ENCODE results near the gene TWIST2.

TWIST2 gene

GRCh38 chr2:238905644-238906043 is 57.8 kb downstream of the TWIST2 start:
- H3K27me3 ChIP-seq (ENCODE audit: insufficient read depth, low read length), result no peaks in the 10 kb centered on the region
- TF ChIP-seq, protein P1, sequence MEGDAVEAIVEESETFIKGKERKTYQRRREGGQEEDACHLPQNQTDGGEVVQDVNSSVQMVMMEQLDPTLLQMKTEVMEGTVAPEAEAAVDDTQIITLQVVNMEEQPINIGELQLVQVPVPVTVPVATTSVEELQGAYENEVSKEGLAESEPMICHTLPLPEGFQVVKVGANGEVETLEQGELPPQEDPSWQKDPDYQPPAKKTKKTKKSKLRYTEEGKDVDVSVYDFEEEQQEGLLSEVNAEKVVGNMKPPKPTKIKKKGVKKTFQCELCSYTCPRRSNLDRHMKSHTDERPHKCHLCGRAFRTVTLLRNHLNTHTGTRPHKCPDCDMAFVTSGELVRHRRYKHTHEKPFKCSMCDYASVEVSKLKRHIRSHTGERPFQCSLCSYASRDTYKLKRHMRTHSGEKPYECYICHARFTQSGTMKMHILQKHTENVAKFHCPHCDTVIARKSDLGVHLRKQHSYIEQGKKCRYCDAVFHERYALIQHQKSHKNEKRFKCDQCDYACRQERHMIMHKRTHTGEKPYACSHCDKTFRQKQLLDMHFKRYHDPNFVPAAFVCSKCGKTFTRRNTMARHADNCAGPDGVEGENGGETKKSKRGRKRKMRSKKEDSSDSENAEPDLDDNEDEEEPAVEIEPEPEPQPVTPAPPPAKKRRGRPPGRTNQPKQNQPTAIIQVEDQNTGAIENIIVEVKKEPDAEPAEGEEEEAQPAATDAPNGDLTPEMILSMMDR (IDR thresholded peaks at IDR 0.05; ENCODE audit: low read length), result no peak
- no peak for TF ChIP-seq EZH2 (IDR thresholded peaks at IDR 0.05; ENCODE audit: borderline replicate concordance, low read length)
- H3F3A ChIP-seq (ENCODE audit: insufficient read depth, low read length), result no peaks in the 10 kb centered on the region
- no peak overlapping the region for H2AFZ ChIP-seq (ENCODE audit: low read length)
- H3K4me1 ChIP-seq (ENCODE audit: insufficient read depth, low read length, severe bottlenecking), result no peaks in the 10 kb centered on the region
- H4K20me1 ChIP-seq (ENCODE audit: insufficient read depth, low read length), result no peaks in the 10 kb centered on the region
- H3K36me3 ChIP-seq (ENCODE audit: insufficient read depth, low read length), result no peaks in the 10 kb centered on the region
- H3K4me3 ChIP-seq (ENCODE audit: low read depth, low read length, poor library complexity, severe bottlenecking), result no peak overlapping the region
- H3K79me2 ChIP-seq (ENCODE audit: insufficient read depth, low read length), result no peaks in the 10 kb centered on the region
- H3K9ac ChIP-seq (ENCODE audit: low read length), result no peak overlapping the region
- no peaks in the 10 kb centered on the region for H3K9me2 ChIP-seq (ENCODE audit: low read depth, low read length)
- H3K27ac ChIP-seq (ENCODE audit: low read depth, low read length, poor library complexity, severe bottlenecking), result no peak overlapping the region
- H3K9me3 ChIP-seq (ENCODE audit: low read length), result no peaks in the 10 kb centered on the region
- H3K4me2 ChIP-seq (ENCODE audit: low read length), result no peak overlapping the region

- Histone ChIP-seq H4K20me1 (ENCODE audit: insufficient read depth, low read length) (no peaks in the 10 kb centered on the region), H3K9me3 (ENCODE audit: low read length) (no peaks in the 10 kb centered on the region), H3K27ac (ENCODE audit: low read depth, low read length, poor library complexity, severe bottlenecking) (no peak overlapping the region), H3K27me3 (ENCODE audit: insufficient read depth, low read length) (no peaks in the 10 kb centered on the region), H3K9ac (ENCODE audit: low read length) (no peak overlapping the region), H3K4me2 (ENCODE audit: low read length) (no peak overlapping the region), H3K4me3 (ENCODE audit: low read depth, low read length, poor library complexity, severe bottlenecking) (no peak overlapping the region), H3F3A (ENCODE audit: insufficient read depth, low read length) (no peaks in the 10 kb centered on the region), H3K9me2 (ENCODE audit: low read depth, low read length) (no peaks in the 10 kb centered on the region), H3K79me2 (ENCODE audit: insufficient read depth, low read length) (no peaks in the 10 kb centered on the region), H3K36me3 (ENCODE audit: insufficient read depth, low read length) (no peaks in the 10 kb centered on the region), H3K4me1 (ENCODE audit: insufficient read depth, low read length, severe bottlenecking) (no peaks in the 10 kb centered on the region), H2AFZ (ENCODE audit: low read length) (no peak overlapping the region)
- TF ChIP-seq, protein P1 (IDR thresholded peaks at IDR 0.05; ENCODE audit: low read length), result no peak
These were observed 58.5 kb downstream of the TWIST2 start for GRCh38 chr2:238906254-238906935.

DNA sequence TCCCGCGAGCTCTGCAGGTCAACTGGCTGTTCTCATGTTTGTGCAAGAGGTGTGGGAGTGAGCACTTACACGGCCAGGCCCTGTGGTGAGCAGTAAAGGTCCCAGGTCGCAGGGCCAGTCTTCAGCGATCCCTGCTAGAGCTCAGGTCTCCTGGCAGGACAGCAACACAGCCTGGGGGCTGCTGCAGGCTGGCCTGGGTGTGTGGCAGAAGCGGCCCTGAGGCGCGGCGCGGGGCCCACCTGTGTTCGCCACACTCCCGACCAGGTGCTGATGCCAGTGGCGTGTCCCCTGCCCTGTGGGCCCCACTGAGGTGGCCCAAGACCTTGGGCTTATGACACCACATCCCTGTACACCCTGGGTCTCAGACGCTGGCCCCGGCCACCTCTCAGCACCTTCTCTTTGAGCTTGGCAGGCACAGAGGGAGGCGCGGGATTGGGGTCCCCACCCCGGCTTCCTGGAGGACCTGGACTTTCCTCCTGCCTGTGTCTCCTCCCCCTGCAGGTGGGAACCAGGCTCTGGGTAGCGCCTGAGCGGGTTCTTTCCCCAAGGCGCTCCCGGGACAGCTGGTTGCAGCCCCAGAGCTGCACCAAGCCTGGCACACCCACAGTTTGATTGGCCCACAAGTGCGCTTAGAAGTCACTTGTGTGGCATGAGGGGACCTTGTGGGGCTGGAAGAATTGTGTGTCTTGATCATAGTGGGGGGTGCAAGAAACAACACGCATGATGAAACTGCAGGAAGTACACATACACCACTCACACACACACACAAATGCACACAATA is 59.2 kb downstream of the TWIST2 start:
- no peak overlapping the region for H3K9ac ChIP-seq (ENCODE audit: low read length)
- H3K4me2 ChIP-seq (ENCODE audit: low read length), result no peak overlapping the region
- H2AFZ ChIP-seq (ENCODE audit: low read length), result no peak overlapping the region
- H3K9me2 ChIP-seq (ENCODE audit: low read depth, low read length), result no peaks in the 10 kb centered on the region
- no peaks in the 10 kb centered on the region for H3K36me3 ChIP-seq (ENCODE audit: insufficient read depth, low read length)
- H3K27me3 ChIP-seq (ENCODE audit: insufficient read depth, low read length), result no peaks in the 10 kb centered on the region
- no peaks in the 10 kb centered on the region for H3K79me2 ChIP-seq (ENCODE audit: insufficient read depth, low read length)
- TF ChIP-seq EZH2 (IDR thresholded peaks at IDR 0.05; ENCODE audit: borderline replicate concordance, low read length), result no peak
- TF ChIP-seq, protein P1 (IDR thresholded peaks at IDR 0.05; ENCODE audit: low read length), result no peak
- no peaks in the 10 kb centered on the region for H3F3A ChIP-seq (ENCODE audit: insufficient read depth, low read length)
- no peaks in the 10 kb centered on the region for H4K20me1 ChIP-seq (ENCODE audit: insufficient read depth, low read length)
- no peaks in the 10 kb centered on the region for H3K4me1 ChIP-seq (ENCODE audit: insufficient read depth, low read length, severe bottlenecking)
- no peak overlapping the region for H3K4me3 ChIP-seq (ENCODE audit: low read depth, low read length, poor library complexity, severe bottlenecking)
- H3K27ac ChIP-seq (ENCODE audit: low read depth, low read length, poor library complexity, severe bottlenecking), result no peak overlapping the region
- H3K9me3 ChIP-seq (ENCODE audit: low read length), result no peaks in the 10 kb centered on the region

Data from OCI-LY1 (cell line).